CD4-positive, alpha-beta T cell treated with Interleukin-4 for 4 hours (primary cell): ENCODE data around the gene GLIS1.

Experiments
- DNase-seq: peaks from one replicate; pipeline ENCODE4 v3.0.0-alpha.2; 2020

GLIS1 gene

DNA sequence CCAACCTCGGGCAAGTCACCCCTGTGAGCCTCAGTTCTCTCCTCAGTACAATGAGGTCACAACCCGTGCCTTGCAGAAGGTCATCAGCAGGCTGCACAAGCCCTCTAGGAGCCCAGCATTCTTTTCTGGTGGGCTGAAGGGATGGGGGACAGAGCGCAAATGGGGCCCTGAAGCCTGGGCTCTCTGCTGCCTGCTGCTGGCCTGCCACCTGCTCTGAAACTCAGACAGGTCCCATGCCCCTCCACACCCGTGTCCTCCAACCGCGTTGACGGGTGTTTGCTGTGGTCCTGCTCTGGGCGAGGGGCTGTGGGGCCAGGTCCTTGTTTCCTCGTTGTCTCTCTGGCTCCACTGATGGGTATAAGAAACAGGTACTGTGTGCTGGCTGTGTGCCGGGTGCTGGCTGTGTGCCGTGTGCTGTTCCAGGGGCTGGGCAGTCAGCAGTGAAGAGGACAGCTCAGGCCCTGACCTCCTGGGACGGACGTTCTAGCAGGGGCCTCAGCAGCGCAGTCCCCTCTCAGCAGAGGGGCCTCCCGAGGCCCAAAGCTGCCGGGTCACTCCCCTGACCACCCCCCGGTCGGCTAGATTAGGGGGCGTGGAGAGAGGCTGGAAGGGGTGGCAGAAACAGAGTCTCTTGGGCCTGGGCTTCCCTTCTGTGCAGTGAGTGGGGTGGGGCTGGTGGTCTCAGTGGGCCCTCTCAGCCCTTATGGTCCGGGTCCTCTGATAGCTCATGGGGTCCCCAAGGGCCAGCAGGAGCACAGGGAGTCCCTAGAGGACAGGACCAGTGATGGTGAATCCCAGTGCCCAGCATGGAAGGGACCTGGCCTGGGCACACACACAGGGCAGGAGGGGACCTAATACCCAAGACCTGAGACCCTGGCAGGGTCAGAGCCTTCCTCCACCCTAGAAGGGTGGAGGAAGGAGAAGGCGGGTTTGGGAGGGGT is 237.6 kb downstream of the GLIS1 start:
- no peak for DNase-seq

DNA sequence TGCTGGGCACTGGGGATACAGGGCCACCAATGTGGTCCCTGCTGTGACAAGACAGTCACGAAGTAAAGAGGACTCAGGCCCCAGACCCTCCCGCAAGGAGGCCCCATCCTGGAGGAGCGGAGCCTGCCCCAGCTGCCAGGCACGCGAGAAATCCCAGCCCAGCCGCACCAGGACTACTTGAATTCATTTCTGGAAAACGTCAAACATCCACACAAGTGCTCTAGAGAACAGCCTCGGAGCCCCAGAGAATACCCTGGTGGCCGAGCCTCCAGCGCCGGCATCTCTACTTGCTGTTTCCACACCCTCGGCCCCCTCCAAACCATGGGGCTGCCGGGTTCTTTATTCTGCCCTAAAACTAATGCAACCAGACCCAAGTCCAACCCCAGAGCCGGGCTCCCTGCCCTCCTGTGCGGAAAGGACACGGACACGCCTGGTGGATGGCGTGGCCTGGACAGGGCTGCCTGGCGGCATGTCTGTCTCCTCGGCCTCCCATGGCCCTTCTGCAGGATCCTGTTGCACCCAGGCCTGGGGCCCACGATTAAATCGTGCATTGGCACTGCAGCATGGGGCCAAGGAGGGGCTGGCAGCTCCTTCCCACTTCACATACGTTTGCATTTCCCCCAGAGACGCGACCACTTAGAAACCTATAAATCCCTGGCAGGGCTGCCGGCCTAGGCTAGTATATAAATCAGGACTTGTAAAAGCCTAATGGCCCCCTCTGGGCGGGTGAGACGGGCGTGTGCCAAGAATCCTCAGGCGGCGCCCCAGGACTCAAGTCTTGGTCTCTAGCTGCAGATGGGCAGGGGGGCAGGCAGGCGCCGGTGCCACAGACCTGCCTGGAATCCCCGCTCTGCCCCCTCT is 238.5 kb downstream of the GLIS1 start:
- DNase-seq, result no peak

DNA sequence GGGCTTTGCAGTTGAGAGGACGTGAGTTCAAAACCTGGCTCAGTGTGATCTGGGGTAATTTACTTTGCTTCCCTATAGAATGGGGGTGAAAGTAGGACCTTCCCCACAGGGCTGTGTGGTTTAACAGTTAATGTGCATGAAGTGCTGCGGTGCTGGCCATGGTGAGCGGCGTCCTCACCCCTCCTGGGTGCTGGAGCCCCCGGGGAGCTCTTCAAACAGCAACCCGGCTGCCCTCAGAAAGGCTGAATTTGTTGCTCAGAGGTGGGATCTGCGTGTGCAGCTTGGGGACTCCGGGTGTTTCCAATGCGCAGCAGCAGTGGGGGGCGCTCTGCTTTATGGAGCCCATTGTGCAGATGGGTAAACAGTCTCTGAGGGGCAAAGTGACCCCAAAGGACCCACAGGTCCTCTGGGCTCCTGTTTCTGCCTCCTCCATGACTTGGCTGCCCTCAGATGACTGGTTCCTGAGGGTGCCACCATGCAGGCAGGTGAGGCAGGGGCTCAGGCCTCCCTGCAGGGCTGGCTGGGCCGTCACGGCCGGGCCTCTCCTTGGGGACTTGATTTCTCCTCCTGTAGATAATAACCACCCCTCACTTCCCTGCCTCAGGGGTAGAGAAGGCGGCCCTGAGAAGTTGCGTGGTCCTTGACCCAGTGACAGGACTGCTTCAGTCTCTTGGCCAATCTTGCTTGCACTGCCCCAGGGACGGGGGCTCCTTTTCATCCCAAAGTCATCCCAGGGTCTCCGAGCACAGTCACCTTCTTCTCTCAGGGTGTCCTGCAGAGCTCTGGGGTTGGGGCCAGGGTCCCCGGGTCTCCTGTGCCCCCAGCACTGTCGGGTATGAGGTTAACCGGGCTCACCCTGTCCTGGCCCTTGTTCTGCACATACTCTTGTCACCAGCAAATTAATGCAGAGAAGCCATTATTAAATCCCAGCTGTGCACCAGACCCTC is 239.4 kb downstream of the GLIS1 start:
- no peak for DNase-seq

DNA sequence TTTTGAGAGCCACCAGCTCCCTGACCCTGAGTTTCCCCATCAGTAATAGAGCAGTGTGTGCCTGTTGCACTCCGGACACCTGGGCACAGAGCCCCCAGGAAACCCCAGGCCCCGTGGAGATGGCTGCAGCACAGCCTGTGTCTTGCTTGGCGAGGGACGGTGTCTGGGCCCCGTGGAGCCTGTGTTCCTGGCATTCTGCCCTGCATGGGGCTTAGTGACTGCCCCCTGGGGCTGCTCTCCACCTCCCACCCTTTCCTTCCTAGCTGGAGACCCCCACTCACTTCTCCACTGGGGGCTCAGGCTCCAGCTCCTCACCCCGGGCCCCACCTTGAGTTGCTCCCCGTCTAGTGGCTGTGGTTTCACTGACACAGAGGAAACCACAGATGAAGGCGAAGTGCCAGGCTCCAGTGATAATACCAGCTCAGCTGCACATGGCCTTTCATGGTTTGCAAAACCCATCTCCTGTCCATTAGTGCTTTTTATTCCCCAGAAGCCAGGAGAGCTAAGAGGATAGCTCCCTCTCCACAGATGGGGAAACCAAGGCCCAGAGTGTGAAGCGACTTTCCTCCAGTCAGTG is 240.3 kb downstream of the GLIS1 start:
- DNase-seq, result no peak

DNA sequence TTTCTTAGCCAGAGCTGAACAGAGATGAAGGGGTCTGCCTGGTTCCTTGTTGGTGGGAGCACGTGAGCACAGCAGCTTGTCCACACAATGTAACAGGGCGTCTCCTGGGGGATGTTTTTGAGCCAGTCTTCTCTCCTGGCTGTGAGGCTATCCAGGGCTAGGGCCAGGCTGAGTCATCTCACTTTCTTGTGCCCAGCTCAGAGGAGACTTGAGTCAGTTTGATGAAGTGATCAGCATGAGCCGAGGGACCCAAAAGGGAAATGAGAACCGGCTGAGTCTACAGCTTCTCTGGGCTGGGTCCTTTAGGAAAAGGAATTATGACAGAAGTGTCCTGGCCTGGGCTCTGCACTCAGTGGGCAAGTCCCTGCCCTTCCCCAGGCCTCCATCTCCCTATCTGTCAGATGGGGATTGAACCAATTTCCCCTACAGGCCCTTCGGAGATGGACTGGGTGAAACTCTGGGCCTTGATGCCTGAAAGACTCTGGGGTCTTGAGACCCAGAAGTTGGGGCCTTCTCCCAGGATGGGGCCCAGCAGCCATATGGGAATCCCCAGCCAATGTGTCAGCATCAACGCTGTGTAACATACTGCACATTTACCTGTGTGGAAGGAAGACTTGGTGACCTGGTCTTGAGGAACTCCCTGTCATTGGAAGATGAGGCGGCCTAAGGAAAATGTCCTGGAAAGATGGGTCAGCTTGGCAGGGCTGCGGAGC is 243.2 kb downstream of the GLIS1 start:
- DNase-seq, result no peak

DNA sequence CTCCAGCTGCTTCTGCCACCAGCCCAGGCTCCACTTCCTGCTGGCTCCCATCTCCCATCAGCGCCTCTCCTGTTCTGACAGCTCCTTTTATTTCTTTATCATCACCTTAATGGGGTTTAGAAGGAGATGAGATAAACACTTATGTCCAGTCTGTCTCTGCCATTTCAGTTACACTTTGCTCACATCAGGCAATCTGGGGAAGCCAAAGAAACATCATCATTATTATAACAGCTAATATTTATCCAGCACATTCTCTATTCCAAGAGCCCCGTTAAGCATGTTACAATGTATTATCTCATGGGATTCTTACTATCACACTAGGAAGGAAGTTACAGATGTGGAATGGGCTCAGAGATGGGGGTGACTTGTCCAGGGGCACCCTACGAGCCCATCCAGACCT is 248.6 kb downstream of the GLIS1 start:
- DNase-seq, result no peak

DNA sequence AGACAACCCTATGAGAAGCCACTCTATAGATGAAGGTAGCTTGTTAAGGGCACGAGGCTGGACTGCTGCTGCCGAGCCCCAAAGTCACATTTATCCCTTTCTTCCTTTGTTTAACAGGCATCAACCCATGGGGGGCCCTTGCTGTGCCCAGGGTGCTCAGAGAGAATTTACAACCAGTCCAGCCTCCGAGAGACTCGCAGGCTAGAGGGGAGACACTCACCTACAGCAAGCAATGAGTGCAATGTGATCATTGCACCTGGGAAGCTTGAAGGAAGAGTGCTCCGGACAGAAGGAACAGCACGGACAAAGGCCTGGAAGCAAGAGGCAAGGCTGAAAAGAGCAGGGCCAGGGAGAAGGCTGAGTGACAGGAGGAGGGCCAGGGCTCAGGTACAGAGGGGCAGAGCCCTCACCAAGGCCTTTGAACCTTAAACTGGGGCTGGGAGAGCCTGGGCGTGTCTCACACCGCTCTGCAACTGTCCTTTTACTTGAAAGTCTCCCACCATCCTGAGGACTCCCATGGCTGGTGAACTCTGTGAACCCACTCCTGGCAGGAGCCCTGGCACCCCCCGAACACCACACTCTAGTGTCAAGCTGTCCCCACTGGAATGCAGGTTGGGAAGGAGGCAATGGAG is 252.5 kb downstream of the GLIS1 start:
- no peak for DNase-seq

DNA sequence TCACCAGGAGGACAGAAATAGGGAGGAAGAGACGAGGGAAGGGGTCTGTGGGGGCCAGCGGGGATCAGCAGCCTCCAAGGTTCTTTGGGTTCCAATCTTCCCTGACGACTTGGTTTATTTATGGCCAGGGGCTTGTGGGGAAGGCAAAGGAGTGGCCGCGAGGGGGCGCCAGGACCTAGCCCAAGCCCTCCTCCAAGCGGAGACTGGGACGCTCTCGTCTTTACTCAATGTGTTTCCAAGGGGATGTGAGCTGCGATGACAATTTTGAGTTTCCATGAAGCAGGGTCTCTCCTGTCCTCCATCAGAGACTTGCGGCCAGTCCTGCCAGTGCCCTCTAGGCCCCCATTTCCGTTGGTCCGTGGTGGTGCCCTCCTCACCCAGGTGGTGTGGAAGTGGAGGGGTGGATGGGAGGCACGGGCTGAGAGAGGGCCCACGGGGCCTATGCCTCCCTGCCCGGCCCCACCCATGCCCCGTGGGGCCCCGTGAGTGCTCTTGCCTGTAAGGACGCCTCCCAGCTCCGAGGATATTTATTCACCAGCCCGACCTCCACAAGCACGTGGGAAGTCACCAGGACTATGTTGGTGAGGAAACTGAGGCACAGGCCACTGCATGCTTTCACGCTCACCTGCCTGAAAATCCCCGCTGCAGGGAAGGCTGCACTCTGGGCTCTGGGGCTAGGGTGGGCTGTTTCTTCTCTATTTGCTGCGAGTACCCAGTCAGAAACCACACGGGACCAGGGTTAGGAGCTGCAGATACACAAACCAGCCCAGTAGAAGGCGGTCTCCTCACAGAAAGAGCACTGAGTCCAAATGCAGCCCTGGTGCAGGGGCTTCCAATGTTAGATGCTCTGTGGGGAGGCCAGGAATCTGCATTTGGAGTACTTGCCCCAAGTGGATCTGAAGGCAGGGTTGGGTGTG is 253.2 kb downstream of the GLIS1 start:
- DNase-seq, result peak; percentile 30

DNA sequence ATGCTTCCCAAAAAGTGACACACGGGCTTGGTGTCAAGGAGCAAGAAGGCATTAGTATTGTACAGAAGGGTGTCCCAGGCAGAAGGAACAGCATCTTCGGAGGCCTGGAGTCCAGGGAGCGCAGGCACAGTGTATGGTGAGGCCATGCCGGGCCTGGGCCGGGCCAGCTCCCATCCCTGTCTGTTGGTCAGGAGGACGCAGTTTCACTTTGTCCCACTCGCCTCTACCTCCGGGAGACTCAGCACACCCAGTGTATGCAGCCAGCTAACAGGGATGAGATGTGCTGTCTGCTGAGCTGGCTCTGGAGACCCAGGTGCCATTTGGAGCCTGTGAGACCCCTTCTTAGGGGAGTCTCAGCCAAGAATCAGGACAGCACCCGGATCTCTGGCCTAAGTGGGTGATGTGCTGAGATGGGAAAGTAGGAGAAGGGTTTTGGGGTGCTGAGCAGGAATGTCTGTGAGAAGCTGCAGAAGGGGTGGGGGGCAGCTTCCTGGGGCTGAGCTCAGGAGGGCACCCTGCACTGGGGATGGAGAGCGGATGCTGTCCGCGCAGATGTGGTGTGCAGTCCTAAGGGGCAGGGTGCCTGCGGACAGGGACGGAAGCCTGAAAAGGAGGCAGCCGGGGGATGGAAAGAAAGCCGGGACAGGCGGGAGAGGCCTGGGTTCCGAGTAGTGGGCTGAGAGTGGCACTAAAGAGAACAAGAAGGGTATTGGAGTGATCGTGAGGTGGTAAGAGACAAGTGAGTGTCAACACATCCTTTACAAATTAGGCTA is 254.1 kb downstream of the GLIS1 start:
- no peak for DNase-seq

DNA sequence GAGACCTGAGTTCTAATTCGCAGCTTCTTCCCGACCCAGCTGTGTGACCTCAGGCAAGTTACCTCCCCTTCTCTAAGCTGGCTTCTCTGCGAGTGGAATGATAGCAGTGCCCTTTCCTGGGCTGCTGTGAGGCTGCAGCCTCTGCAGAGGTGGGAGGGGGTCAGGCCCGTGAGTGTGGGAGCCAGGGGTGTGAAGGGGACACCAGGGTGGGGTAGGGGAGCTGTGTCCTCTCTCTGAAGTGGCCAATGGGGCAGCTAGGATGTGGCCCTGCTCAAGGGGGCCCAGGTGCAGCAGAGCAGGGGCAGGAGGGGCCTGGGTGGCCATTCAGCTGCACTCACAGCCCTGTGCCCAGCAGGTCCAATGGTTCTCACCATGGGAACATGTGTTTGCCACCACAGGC is 255.3 kb downstream of the GLIS1 start:
- DNase-seq, result no peak

DNA sequence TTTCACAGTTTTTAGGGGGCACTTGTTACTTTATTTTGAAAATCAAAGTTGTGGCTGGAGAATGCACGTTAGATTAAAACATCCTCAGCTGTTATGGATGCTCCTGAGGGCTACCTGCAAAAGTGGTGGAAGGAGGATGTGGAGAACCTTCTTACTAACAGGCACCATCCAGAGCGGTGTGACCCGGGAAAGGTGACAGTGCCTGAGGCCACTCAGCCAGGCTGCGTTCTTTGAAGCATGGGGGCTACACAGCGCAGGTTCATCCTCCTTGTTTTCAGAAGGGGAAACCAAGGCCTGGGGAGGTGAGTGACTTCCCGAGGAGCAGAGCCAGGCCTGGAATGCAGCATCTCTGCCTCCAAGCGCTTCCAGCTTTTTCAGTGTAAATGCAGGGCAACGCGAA is 255.8 kb downstream of the GLIS1 start:
- DNase-seq, result no peak

DNA sequence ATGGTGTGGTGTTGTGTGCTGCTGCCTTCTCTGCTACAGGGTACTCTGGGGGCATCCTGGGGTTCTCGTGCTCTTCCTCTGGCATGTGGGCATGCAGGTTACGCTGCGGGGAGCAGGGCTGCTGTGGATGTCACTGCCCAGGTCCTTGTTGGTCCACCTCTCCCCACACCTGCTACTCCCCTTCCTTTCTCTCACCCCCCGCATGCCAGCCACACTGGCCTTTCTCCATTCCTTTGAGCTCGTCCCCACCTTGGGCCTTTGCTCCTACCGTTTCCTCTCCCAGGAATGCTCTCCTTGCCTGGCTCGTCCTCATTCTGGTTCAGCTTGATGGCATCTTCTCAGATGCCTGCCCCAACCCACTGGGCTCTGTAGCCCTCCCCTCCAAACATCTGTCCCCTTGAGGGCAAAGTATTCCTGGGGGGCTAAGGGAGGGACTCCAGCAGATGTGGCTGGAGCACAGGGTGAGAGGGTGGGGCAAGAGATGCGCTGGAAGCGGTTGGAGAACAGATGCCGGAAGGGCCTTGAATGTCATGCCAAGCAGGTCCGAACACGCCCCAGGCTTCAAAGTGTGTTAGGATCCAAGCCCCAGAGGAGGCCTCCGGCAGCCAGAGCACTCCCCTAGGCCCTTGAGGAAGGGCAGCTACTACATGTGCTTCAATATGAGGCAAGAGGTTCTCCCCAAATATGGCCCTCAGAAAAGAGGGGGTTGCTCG is 256.4 kb downstream of the GLIS1 start:
- DNase-seq, result no peak

DNA sequence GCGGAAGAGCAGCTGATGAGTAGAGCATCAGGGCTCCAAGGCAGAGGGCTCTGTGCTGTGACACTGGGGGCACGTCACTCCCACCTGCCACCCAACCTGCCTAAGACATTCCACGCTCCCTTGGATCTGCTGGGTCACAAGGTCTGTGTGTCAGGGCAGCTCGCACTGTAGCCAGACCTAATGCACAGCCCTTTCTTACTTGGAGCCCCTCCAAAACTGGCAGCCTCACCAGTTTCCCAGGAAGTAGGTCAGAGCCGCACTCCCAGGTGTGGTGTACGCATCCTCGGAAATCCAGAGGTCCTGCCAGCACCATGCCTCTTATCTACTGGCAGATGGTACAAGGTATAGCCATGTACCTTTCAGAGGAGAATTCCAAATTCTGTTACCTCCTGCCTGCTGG is 257.5 kb downstream of the GLIS1 start:
- DNase-seq, result no peak

DNA sequence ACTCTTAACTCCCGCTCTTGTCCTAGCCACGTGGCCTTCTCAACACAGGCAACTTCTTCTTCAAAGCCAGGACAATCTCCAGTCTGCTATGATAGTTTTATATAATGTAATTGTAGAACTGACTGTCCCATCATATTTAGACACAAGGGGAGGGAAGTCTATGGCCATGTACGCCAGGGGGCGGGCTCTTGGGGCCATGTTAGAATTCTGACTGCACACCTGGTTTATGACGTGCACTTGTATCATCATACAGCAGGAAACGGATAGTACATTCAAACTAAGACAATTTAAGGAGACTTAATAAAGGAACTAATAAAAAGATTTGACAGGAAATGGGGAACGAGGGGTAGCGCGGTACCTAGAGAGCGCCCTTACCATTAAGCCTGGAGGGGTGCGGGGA is 258.3 kb downstream of the GLIS1 start:
- no peak for DNase-seq

DNA sequence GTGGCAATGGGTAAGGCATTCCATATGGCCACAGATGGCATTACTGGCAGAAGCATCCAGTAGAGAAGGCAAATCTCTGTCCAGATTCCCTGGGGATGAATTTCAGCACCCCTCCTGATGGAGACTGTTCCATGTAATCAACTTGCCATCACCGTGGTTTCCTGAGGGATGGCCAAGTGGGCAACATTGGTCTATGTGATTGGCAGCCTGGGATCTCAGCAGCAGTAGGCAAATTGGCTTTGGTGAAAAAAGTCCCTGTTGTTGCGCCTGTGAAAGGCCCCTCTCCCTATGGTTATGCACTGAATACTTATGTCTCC is 260.5 kb downstream of the GLIS1 start:
- no peak for DNase-seq

DNA sequence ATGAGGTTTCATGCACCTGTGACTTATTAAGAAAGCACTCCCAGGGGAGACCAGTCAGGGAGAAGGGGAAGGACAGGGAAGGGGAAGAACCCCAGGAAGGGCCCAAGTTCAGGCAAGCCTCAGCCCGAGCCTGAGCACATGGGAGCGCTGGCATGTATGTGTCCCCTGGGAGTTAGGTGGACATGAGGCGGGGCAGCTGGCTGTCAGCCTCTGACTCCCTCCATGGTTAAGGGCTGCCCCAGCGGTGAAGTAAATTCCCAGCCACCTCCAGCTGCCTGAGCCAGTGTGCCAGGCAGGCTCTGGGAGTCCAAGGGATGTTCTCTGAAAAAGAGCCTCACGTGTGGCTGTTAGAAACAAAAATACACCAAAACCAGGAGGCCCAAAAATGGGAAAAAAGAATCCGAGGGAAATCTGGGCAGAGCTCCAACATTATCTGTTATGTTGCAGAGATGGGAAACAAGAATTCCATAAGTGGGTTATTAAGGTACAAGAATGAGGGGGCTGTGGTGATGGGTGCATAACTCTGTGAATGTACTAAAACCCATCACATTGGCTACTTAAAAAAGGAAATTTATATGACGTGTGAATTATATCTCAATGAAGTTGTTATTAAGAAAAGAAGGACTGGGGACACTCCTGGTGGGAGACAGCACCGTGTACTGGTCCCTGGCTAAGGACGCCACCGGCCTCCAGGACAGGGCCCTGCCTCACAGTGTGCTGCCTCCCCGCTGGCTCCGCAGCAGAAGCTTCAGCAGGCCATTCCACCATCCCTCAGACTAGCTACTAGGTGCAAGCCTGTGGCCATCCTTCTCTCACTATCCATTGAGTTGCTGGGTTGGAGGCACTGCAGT is 261.1 kb downstream of the GLIS1 start:
- no peak for DNase-seq

DNA sequence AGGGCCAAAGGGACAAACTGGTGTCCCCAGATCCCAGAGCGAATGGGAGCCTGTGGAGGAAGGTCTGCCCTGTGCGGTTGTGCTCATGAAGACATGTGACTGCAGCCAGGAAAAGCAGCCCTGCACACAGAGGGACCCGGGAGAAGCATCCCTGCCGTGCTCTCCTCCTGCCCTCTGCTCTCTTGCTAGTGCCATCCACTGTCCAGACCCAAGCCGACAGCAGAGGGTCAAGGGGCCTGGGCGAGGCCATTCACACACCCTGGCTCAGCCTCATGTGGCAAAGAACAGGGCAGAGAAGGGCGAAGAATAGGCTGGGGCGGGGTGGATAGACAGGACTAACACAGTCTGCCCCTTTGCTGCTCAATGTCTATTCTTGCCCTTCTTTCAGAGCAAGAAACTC is 262.4 kb downstream of the GLIS1 start:
- DNase-seq, result no peak

DNA sequence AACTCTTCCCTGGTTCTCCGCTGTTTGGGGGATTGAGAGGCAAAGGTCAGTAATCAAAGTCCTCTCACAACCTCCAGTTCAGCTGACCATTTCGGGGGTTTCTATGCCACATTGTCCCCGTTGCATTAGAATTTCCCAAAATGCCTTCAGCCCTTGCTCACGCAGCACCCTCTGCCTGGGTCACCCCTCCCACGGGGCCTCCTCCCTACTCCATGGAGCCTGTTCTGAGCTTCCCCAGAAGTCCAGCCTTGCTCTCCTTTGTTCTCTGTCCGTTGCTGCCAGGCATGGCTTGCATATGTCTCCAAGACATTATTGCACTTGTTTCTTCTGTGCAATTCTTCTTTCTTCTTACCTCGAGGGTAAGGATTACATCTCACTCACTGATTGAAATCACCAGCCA is 263.3 kb downstream of the GLIS1 start:
- DNase-seq, result no peak
